ENCODE data around the gene ZNF80.

The ZNF80 gene

DNA sequence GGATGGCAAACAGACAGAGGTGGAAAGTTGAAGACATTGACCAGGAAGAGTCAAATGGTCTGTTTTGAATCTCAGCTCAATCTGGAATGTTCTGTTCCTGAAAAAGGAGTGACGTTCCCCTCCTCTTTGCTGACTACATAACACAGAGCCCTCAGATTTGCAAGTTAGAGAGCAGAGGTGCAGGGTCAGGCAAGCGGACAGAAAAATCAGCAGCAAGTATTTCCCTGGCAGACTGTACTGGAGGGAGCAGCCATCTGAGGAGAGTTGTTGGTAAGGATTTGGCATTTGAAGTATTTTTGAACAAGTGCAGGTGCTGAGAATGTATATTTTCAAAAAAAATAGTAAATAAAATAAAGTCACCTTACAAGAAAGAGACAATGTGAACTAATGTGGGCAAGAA lies 17.6 kb downstream of the ZNF80 start:
- no peak for DNase-seq (ENCODE audit: low spot score)

DNA sequence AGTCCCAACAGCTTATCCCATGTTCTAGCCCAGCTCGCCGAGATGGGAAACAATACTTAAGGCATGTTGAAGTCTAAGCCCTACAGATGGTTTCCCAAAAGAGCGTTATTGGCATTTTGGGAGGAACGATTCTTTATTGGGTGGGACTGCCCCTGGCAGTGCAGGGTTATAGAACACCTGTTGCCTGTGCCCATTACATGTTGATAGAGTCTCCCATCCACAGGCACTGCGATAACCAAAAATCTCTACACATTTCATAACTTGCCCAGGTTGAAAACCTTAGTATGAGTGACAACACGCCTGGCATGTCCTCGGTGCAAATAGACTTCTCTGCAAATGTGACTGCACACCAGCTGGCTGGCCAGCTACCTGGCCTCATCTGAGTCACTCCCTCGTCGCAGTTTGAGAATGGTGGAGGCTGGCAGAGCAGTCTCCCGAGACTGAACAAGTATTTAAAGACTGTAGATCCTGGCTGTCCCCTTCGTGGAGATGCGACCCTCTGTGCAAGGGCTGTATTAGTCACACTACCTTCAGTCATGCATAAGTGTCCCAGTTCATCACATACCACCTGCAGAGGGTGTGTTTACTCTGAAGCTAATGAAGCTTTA lies 18.7 kb downstream of the ZNF80 start:
- no peak for DNase-seq (ENCODE audit: low spot score)

DNA sequence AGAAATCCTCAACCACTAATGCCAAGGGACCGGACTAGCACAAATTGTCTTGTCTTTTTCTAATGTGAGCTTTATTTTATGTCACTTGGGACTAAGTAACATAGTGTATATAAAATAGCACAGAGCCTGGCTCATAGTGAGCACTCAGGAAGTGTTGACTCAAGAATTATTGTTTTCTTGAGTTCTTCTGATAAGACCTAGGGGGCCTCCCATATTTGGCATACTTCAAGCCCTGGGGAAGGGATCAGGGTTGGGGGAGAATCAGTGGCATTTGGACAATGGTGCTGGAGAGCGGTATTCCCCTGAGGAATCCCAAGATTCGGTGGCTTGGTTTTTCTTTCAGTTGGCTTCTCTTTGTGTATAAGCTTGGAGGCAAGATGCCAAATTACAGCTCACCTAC lies 19.4 kb downstream of the ZNF80 start:
- no peak for DNase-seq (ENCODE audit: low spot score)

DNA sequence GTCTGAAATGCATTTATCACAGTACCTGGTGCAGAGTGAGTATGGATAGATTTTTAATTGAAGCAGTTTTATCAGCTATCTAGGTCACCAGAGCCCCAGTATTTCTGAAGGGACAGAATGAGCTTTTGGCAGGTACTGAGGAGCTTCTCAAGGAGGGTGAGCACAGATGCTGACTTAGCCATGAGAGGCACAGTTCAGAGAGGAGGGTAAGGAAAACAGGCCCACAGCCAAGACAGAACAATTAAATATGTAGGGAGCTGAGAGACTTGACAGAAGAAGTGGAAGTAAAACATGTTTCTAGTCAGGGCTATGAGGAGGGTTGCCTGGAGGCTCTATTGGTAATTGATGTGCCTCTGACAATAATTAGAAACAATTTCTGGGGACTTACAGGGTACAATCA lies 20.1 kb downstream of the ZNF80 start:
- no peak for DNase-seq (ENCODE audit: low spot score)

DNA sequence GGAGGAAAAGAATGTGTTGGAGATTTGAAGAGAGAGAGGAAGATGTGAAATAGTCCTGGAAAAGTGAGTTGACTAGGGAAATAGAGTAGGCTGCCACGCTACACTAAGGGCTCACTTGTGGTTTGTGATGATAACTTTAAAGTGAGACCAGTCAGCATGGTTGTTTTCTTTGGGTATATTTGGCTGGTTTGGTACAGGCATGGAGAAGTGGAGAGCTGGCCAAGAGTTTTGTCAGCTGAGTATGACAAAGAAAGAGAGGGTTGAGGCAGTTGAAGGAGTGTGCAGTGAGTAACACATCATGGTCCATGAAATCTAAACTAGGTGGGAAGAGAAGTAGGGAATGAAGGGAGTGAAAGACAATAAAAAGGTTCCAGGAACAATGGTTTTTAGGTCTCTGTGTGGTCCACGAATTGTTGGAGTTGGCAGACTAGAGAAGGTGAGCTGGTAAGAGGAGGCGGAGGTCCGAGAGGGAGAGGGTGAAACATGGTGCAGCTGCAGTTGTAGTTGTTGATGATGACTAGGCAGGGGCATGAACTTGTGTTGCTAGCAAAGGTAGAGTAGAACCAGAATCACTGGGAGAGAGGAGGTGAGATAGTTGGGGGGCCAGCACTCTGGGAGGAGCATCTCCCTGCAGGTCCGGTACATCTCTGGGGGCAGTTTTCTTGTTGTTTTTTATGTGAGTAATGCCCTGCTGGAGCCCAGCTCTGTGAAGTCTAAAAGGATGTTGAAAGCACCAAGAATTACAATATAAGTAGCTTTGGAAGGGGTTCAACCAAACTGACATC lies 21.0 kb downstream of the ZNF80 start:
- DNase-seq (ENCODE audit: low spot score), result no peak

DNA sequence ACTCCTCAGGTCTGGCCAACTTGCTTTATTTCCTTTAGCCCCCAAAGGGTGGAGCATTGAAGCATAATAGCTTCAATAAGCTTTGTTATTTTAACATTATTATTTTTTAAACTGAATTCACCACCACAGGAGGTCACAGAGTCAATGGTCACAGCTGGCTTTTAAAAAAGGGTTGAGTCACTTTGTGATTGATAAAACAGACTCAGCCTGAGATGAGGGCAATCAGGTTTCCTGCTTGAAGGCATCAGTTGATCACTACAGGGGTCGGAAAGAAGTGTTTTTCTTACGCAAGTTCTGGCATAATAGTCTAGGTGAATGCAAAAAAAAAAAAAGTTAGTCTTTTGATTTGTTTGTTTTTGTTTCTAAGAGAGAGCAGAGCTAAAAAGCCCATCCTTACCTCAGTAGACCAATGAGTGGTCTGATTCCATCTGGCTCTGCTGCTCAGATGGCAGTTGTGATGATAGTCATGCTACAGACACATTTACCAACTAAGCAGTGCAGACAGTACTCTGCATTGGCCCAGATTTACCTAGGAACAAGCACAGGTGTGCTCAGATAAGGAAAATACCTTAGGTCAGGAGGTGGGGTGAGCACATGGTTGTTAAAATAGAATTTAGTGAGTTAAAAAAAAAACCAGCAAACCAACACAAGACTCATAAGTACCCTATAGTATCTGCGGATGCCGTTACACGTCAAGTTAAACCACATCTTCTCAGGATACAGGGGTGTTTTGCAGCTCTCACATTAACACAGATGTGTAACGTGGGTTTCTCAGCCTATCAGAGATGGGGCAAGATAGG lies 22.6 kb downstream of the ZNF80 start:
- DNase-seq (ENCODE audit: low spot score), result no peak

DNA sequence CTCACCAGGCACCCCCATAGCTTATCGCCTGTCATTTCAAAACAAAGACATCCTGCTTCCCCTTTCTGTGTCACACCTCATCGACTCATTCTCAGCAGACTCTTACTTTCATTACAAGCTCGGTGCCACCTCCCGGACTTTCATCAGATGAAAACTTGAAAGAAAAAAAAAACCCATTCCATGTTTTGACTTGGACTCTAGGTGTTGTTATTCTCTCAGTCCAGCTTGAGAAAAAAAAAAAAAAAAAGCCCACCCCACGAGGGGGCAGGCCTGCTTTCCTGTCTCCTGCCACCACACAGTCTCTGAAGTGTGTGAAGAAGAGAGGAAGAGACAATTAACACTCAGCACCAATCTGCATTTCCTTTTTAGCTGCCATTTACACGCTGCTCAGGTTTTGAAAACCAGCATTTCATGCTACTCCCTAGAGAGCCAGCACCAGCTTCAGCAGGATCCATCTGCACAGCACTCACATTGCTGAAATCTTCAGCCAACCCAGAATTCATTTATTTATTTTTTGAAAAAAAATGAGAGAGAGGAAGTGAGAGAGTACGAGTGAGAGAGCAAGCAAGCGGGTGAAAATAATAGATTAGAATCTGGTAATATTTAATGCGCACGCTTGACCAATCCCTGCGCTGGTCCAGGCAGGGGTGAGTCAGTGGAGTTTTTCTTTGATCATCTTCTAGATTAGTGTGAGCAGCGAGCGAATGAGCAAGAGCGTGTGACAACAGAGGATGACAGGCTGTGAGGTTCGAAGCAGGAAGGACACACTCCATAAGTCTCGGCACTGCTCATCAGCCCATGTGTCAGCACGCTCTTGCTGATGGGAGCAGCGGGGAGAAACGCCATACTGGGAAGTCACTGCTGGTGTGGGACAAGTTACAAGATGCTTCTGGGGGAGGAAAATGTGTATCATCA lies 23.5 kb downstream of the ZNF80 start:
- no peak for DNase-seq (ENCODE audit: low spot score)

DNA sequence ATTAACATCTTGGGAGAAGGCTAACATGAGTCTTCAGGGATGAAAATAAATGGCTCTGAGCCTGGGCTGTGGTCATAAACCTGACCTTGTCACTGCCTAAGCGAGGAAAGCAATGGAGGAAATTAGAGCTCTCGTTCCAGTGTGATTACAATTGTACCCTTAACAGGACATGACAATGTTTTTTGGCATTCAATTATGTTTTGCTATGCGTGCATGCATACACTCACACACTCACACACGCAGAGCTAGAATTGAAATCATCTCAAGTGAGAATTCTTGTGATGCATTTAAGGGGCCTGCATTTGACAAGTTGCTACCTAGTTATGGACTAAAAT lies 24.1 kb downstream of the ZNF80 start:
- no peak for DNase-seq (ENCODE audit: low spot score)

DNA sequence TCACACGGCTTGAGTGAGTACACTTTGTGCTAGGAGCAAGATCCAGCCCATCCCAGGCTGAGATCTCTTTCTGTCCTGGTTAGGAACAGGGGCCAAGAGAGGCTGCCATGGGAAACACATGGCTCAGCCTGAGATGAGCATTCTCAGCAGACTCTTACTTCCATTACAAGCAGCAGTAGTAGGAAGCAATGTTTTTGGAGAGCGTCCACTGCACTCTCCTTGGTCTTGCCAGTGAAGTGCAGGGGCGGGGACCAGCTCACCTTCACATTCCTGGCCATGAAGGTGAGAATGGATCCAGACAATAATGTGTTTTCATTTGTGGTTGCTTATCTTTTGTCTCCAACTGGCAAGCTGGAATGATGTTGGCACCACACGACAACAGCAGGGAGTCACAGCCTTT lies 24.7 kb downstream of the ZNF80 start:
- DNase-seq (ENCODE audit: low spot score), result no peak

DNA sequence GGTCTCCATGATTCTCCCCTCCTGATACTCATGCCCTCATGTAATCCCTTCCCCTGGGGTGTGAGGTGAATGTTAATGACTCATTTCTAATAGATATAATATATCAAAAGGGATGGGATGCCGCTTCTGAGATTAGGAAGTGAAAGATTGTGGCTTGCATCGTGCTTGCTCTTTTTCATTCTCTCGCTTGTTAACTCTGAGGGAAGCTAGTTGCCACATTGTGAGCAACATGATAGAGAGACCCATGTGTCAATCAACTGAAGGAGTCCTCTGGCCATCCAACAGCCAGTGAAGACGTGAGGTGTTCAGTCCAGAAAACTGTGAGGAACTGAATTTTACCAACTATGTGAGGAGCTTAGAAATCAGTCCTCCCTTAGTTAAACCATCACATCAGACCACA lies 29.6 kb downstream of the ZNF80 start:
- DNase-seq (ENCODE audit: low spot score), result no peak

DNA sequence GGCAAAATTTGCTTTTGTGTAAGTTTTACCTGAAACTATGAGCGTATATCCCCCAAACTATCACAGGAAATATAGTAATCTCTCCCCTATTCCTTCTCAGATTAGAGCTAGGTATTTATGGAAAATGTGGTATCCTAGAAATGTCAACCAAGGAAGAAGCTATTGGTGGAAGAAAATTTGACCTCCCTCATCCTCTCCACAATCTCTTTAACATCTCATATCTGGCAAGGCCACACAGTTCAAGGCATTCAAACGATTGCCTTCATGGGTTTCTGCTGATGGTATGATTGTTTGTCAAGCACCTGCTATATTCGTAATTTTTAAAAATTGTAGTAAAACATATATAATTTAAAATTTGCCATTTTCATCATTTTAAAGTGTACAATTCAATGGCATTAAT lies 31.0 kb downstream of the ZNF80 start:
- no peak for DNase-seq (ENCODE audit: low spot score)

DNA sequence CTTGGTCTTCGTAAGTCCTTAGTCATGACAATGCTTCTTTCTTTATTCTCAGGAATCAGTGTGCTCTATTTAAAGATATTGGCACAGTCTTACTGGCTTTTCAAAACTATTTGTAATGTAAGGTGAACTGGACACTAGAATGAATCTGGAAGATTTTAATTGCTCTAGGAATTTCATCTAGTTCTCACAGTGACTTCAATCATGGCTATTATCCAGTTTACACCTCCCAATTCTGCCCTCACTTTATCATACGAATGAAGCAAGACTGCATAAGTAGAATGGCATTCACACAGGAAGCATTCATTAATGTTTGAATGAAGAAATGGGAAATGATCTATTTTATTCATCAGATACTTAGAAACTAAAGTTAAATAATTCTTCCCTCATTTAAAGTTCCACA lies 31.8 kb downstream of the ZNF80 start:
- no peak for DNase-seq (ENCODE audit: low spot score)

DNA sequence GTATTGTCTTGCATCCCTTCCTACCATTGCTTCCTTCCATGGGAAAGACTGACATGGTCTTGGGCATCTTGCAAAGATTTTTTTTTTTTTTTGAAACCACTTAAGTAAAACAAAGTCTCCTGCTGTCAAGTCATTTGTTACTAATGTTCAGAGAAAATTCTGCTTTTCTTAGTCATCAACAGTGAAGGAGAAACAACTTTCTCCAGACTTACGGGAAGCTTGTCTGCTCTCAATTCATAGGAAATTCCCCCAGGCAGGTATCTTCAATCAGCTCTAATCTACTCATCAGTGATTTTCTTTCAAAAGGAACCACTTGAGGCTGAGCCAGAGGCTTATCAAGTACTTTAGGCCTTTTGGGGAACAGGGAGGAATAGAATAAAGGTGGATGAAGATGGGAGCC lies 42.6 kb downstream of the ZNF80 start:
- DNase-seq (ENCODE audit: low spot score), result no peak

DNA sequence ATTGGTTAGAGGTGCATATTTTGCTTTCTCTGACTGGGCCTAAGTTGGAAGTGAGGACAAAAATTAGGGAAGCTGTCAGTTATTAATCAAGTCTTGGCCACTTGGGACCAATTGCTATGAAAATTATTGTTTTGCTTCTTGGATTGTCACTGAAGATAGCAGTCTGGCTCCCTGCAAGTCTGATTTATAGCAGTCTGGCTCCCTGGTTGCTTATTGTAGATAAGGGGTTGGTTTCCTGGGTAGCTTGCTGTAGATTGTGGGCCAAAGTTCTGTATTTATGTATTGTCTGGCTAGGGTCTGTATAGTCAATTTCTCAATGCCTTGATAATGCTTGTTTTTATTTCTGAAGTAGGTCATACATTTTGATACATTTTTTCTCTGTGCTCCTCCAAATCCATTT lies 45.2 kb downstream of the ZNF80 start:
- no peak for DNase-seq (ENCODE audit: low spot score)

DNA sequence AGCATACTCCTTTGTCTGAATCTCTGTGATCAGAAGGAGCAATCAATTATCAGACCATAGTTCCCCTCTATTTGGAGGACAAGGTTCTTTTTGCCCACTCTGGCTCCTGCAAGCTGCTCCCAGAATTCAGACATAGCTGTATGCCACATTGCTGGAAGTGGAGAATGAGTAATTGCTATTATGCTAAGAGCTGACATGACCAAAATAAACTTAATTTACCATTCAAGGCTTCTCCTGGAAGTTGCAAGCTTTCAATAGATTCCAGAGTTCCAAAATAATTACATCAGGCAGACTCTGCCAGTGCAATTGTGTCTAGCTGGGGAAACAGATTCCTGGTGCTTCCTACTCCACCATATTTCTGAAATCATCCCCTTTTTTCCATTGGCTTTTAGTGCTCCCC lies 50.9 kb downstream of the ZNF80 start:
- DNase-seq (ENCODE audit: low spot score), result no peak
